Measurements from ENCODE around the gene PPP2R1A.

The PPP2R1A gene

GRCh38 chr19:52189735-52190486 is at the start of gene PPP2R1A:
PPP2R1A (plus strand) TSS chr19:52190052; CDS start chr19:52190097, 45 bp downstream.
- peak; percentile 100 for DNase-seq (ENCODE audit: low read depth, low spot score)
- TF ChIP-seq, protein P1, sequence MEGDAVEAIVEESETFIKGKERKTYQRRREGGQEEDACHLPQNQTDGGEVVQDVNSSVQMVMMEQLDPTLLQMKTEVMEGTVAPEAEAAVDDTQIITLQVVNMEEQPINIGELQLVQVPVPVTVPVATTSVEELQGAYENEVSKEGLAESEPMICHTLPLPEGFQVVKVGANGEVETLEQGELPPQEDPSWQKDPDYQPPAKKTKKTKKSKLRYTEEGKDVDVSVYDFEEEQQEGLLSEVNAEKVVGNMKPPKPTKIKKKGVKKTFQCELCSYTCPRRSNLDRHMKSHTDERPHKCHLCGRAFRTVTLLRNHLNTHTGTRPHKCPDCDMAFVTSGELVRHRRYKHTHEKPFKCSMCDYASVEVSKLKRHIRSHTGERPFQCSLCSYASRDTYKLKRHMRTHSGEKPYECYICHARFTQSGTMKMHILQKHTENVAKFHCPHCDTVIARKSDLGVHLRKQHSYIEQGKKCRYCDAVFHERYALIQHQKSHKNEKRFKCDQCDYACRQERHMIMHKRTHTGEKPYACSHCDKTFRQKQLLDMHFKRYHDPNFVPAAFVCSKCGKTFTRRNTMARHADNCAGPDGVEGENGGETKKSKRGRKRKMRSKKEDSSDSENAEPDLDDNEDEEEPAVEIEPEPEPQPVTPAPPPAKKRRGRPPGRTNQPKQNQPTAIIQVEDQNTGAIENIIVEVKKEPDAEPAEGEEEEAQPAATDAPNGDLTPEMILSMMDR (IDR thresholded peaks at IDR 0.05; ENCODE audit: insufficient read depth, low read length, missing control alignments) = no peak
- ChIA-PET POLR2A (interaction anchor here (0.6 to 2.1 kb wide), 5 partner anchors 10 to 49 kb away, joined by 3 to 13 read pairs (median 6); no protein-coding TSS in a partner anchor), CTCF (interaction anchor here (0.8 to 1.5 kb wide), 2 partner anchors 48 to 51 kb away, joined by 3 to 9 read pairs; partner anchors contain the start of gene ZNF616)
- peak within 1 kb of the TSS; percentile 96 for H3K4me3 ChIP-seq (ENCODE audit: low read depth, low read length)

DNA sequence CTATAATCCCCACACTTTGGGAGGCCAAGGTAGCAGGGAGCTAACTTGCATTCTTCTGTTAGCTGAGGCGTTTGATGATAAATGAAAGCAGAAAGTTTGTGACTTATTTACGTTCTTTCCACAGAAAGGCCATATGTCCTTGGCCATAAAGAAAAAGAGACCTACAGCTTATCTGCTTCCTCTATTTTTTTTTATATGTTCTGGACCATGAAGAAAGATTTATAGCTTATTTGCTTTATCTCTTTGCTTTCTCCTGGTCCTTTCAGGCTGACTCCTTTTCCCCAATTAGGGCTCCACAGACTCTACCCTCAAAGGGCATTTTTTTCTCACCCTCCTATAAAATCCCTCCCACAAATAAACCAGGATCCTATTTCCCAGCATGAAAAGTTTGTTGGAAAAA is 48.6 kb upstream of the PPP2R1A start:
- no peak for DNase-seq (ENCODE audit: low read depth, low spot score)
- TF ChIP-seq, protein P1 (IDR thresholded peaks at IDR 0.05; ENCODE audit: insufficient read depth, low read length, missing control alignments) = no peak
- ChIA-PET POLR2A (interaction anchor here (0.8 kb wide), 1 partner anchor 48 kb away, joined by 3 read pairs; no protein-coding TSS in a partner anchor), CTCF (interaction anchor here (4.1 kb wide), 1 partner anchor 96 kb away, joined by 49 read pairs; no protein-coding TSS in a partner anchor)
- H3K4me3 ChIP-seq (ENCODE audit: low read depth, low read length) = no peak overlapping the region

DNA sequence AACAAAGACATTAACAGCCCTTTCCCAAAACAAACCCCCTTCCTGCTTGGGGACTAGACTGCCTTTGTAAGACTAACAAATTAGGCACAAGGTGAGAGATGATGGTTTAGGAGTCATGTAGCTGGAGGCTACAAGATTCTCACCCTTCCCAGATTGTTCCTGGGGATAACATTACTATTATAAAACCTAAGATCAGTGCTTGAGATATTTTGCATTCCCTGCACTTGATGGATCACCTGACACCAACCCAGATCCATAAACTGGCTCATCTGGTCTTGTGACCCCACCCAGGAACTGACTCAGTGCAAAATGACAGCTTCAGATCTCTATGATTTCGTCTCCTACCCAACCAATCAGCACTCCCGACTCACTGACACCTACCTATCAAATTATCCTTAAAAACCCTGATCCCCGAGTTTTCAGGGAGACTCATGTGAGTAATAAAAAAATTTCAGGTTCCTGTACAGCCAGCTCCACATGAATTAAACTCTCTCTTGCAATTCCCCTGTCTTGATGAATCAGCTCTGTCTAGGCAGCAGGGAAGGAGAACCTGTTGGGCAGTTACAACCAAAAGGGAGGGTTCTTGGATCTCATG is 47.8 kb upstream of the PPP2R1A start:
- TF ChIP-seq, protein P1 (IDR thresholded peaks at IDR 0.05; ENCODE audit: insufficient read depth, low read length, missing control alignments) = no peak
- no peak overlapping the region for H3K4me3 ChIP-seq (ENCODE audit: low read depth, low read length)
- POLR2A ChIA-PET = no interaction called here
- DNase-seq (ENCODE audit: low read depth, low spot score) = no peak
- CTCF ChIA-PET = no interaction called here

DNA sequence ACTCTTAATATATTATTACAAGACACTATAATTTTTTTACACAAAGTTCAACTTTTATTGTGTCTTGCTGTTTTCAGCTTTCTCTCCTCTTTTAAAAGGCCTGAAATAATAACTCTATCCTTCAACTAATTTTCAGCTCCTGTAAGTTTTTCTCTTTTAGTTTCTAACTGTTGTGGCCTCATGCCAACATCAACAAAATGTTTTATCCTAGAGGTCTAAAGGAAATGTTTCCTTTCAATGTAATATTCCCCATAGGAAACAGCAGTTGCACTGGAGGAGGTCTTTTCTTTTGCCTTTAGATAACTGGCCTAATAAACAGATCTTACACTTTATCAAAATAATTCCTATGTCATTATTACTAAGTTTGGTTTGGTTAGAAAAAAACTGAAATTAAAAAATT is 41.6 kb upstream of the PPP2R1A start:
- H3K4me3 ChIP-seq (ENCODE audit: low read depth, low read length) = no peak overlapping the region
- CTCF ChIA-PET = no interaction called here
- TF ChIP-seq, protein P1 (IDR thresholded peaks at IDR 0.05; ENCODE audit: insufficient read depth, low read length, missing control alignments) = no peak
- POLR2A ChIA-PET = no interaction called here
- no peak for DNase-seq (ENCODE audit: low read depth, low spot score)

DNA sequence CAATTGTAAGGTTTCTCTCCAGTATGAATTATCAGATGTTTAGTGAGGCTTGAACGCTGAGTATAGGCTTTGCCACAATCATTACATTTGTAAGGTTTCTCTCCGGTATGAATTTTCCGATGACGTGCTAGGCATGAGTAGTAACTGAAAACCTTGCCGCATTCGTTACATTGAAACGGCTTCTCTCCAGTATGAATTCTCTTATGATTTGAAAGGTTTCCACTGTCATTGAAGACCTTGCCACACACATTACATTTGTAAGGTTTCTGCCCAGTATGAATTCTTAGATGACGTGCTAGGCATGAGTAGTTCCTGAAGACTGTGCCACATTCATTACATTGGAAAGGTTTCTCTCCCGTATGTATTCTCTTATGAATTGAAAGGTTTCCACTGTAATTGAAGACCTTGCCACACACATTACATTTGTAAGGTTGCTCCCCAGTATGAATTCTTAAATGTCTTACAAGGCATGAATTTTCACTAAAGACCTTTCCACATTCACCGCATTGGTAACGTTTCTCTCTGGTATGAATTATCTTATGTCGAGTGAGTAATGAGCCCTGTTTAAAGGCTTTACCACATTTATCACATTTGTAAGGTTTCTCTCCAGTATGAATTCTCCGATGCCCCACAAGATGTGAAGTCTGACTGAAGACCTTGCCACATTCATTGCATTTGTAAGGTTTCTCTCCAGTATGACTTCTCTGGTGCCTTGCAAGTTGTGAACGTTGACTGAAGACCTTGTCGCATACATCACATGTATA is 34.1 kb upstream of the PPP2R1A start:
- no peak overlapping the region for H3K4me3 ChIP-seq (ENCODE audit: low read depth, low read length)
- DNase-seq (ENCODE audit: low read depth, low spot score) = no peak
- TF ChIP-seq, protein P1 (IDR thresholded peaks at IDR 0.05; ENCODE audit: insufficient read depth, low read length, missing control alignments) = no peak
- POLR2A ChIA-PET = no interaction called here
- CTCF ChIA-PET = no interaction called here

DNA sequence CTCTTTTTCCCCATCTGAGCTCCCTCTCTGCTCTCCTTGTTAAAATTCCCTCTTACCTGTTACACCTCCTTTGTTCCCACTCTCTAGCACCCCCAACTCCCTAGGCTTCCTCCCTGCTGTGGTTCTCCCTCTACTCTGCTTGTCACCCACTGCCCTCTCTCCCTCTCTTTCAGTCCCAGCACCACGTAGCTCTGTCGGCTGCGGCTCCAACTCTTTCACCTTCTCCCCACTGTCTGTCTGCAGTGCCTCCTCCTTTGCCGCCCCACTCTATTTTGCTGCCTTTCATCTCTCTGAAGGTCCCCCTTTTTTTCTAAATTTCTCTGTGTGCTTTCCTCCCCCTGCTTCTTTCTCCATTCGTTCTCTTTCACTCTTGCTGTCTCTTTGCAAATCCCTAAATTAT is 19.5 kb upstream of the PPP2R1A start:
- CTCF ChIA-PET = interaction anchor here (0.7 kb wide), 1 partner anchor 67 kb away, joined by 3 read pairs; no protein-coding TSS in a partner anchor
- H3K4me3 ChIP-seq (ENCODE audit: low read depth, low read length) = peak overlapping the region; percentile 82
- no peak for DNase-seq (ENCODE audit: low read depth, low spot score)
- POLR2A ChIA-PET = no interaction called here
- TF ChIP-seq, protein P1 (IDR thresholded peaks at IDR 0.05; ENCODE audit: insufficient read depth, low read length, missing control alignments) = no peak

Data from AG04449 (cell line).